ENCODE results near the gene ATP13A2. TPM values are rescaled to one million over a fixed set of nuclear protein-coding genes. Genes with fewer than 3 reads are reported as not detected.

ATP13A2 gene
- polyA plus RNA-seq, 3 donors = 17.6 to 37.8 (median 19.5) TPM

GRCh38 chr1:17021896-17022295 lies 10.2 kb upstream of the ATP13A2 start:
- peaks cover 80 to 94% of the 10 kb centered on the region in 2 donors for H3K36me3 Mint-ChIP-seq
- H2AFZ ChIP-seq (ENCODE audit: insufficient read depth, low read depth, low read length, poor library complexity, severe bottlenecking) = no peak overlapping the region
- intact Hi-C loops (cut with micrococcal nuclease) = no loop called here

GRCh38 chr1:17020502-17020901 lies 8.8 kb upstream of the ATP13A2 start:
- H3K27ac Mint-ChIP-seq = no peak overlapping the region

More at GRCh38 chr1:17021896-17022295, 10.2 kb upstream of the ATP13A2 start:
- Mint-ChIP-seq H3K27me3 (ENCODE audit: low read depth in 3 of 3) (no peaks in the 10 kb centered on the region), H3K27ac (peak overlapping the region in 1 of 7 donors; percentile 10), H3K9me3 (peaks cover 0 to 2% (median 0%) of the 10 kb centered on the region in 7 donors), H3K4me3 (no peak overlapping the region), H3K4me1 (peaks cover 17% of the 10 kb centered on the region)
- Histone ChIP-seq H3K79me2 (ENCODE audit: insufficient read depth, low read length) (no peaks in the 10 kb centered on the region), H3K4me2 (replicated peaks; ENCODE audit: extremely low read depth, low read length, poor library complexity, severe bottlenecking) (no peak overlapping the region), H3K27ac (ENCODE audit: low read depth in 1 of 2, low read length in 2 of 2) (no peak overlapping the region), H3K27me3 (ENCODE audit: control insufficient read depth in 2 of 2, insufficient read depth in 2 of 2, low read length in 2 of 2) (no peaks in the 10 kb centered on the region), H3K36me3 (replicated peaks in 1 of 2; ENCODE audit: control insufficient read depth in 1 of 2, insufficient read depth in 2 of 2, low read length in 2 of 2) (peaks cover 89 to 96% of the 10 kb centered on the region in 2 donors), H3K4me3 (replicated peaks in 1 of 3; ENCODE audit: low read depth in 2 of 3, low read length in 3 of 3) (no peak overlapping the region), H3K9ac (ENCODE audit: insufficient read depth, low read length, poor library complexity, severe bottlenecking) (no peak overlapping the region), H3K9me3 (replicated peaks in 1 of 2; ENCODE audit: control insufficient read depth in 1 of 2, insufficient read depth in 1 of 2, low read length in 2 of 2) (no peaks in the 10 kb centered on the region), H4K20me1 (ENCODE audit: insufficient read depth, low read length) (peaks cover 29% of the 10 kb centered on the region), H3K4me1 (ENCODE audit: control insufficient read depth in 1 of 2, insufficient read depth in 2 of 2, low read length in 2 of 2) (peaks cover 9 to 15% of the 10 kb centered on the region in 2 donors)
- no peak for DNase-seq
- no peak for TF ChIP-seq CTCF (IDR thresholded peaks at IDR 0.05)
- WGBS (ENCODE audit: insufficient coverage) = 89% methylated on average over 10 of the region's 10 CpGs

More at GRCh38 chr1:17020502-17020901, 8.8 kb upstream of the ATP13A2 start:
- peaks cover 75 to 82% of the 10 kb centered on the region in 2 donors for H3K36me3 ChIP-seq (replicated peaks in 1 of 2; ENCODE audit: control insufficient read depth in 1 of 2, insufficient read depth in 2 of 2, low read length in 2 of 2)
- intact Hi-C loops (cut with micrococcal nuclease) = no loop called here
- Mint-ChIP-seq H3K36me3 (peaks cover 71 to 81% of the 10 kb centered on the region in 2 donors), H3K4me3 (no peak overlapping the region), H3K27me3 (ENCODE audit: low read depth in 3 of 3) (peaks cover 0 to 2% (median 0%) of the 10 kb centered on the region in 3 donors), H3K4me1 (peaks cover 23% of the 10 kb centered on the region), H3K9me3 (peaks cover 0 to 2% (median 0%) of the 10 kb centered on the region in 7 donors)
- H3K4me3 ChIP-seq (replicated peaks in 1 of 3; ENCODE audit: low read depth in 2 of 3, low read length in 3 of 3) = no peak overlapping the region
- no peaks in the 10 kb centered on the region for H3K79me2 ChIP-seq (ENCODE audit: insufficient read depth, low read length)
- H3K4me2 ChIP-seq (replicated peaks; ENCODE audit: extremely low read depth, low read length, poor library complexity, severe bottlenecking) = no peak overlapping the region
- no peak overlapping the region for H3K27ac ChIP-seq (ENCODE audit: low read depth in 1 of 2, low read length in 2 of 2)
- no peaks in the 10 kb centered on the region for H3K27me3 ChIP-seq (ENCODE audit: control insufficient read depth in 2 of 2, insufficient read depth in 2 of 2, low read length in 2 of 2)
- H3K9ac ChIP-seq (ENCODE audit: insufficient read depth, low read length, poor library complexity, severe bottlenecking) = no peak overlapping the region
- DNase-seq = no peak
- H2AFZ ChIP-seq (ENCODE audit: insufficient read depth, low read depth, low read length, poor library complexity, severe bottlenecking) = no peak overlapping the region
- WGBS (ENCODE audit: insufficient coverage) = 100% methylated on average over 2 of the region's 2 CpGs
- H3K9me3 ChIP-seq (replicated peaks in 1 of 2; ENCODE audit: control insufficient read depth in 1 of 2, insufficient read depth in 1 of 2, low read length in 2 of 2) = no peaks in the 10 kb centered on the region
- TF ChIP-seq CTCF (IDR thresholded peaks at IDR 0.05) = no peak
- H4K20me1 ChIP-seq (ENCODE audit: insufficient read depth, low read length) = peaks cover 27% of the 10 kb centered on the region
- peaks cover 14 to 23% of the 10 kb centered on the region in 2 donors for H3K4me1 ChIP-seq (ENCODE audit: control insufficient read depth in 1 of 2, insufficient read depth in 2 of 2, low read length in 2 of 2)
